Measurements from ENCODE around the gene HOXA3.

Gene HOXA3

GRCh38 chr7:27174874-27175625, 22.7 kb upstream of the HOXA3 start:
- no peak overlapping the region for H3K27ac Mint-ChIP-seq
- no peak for DNase-seq (ENCODE audit: low spot score in 2 of 2)
- H3K36me3 Mint-ChIP-seq = no peaks in the 10 kb centered on the region
- H3K9me3 Mint-ChIP-seq = no peaks in the 10 kb centered on the region
- ATAC-seq = no peak
- peak overlapping the region; percentile 63 for H3K4me3 Mint-ChIP-seq
- H3K4me1 Mint-ChIP-seq = peaks cover 29% of the 10 kb centered on the region

GRCh38 chr7:27173956-27174873, 21.8 kb upstream of the HOXA3 start, which contains the start of gene HOXA10:
HOXA10 (minus strand) TSS chr7:27174320; CDS start chr7:27174306, 14 bp downstream.
- no peak for DNase-seq (ENCODE audit: low spot score in 2 of 2)
- H3K27ac Mint-ChIP-seq = no peak within 1 kb of the TSS
- H3K4me3 Mint-ChIP-seq = peak within 1 kb of the TSS; percentile 63
- peaks cover 26% of the 10 kb centered on the region for H3K4me1 Mint-ChIP-seq
- H3K36me3 Mint-ChIP-seq = no peaks in the 10 kb centered on the region
- ATAC-seq = no peak
- H3K9me3 Mint-ChIP-seq = no peaks in the 10 kb centered on the region

- Mint-ChIP-seq H3K4me1 (peaks cover 31% of the 10 kb centered on the region), H3K4me3 (peak overlapping the region; percentile 63), H3K9me3 (no peaks in the 10 kb centered on the region), H3K36me3 (no peaks in the 10 kb centered on the region), H3K27ac (no peak overlapping the region)
- ATAC-seq (peak; percentile 81), DNase-seq (ENCODE audit: low spot score in 2 of 2) (no peak)
These were observed 21.1 kb upstream of the HOXA3 start for GRCh38 chr7:27173511-27173955.

GRCh38 chr7:27172823-27173510, 20.6 kb upstream of the HOXA3 start:
- Mint-ChIP-seq H3K36me3 (no peaks in the 10 kb centered on the region), H3K4me3 (peak overlapping the region; percentile 63), H3K9me3 (no peaks in the 10 kb centered on the region), H3K4me1 (peaks cover 34% of the 10 kb centered on the region), H3K27ac (no peak overlapping the region)
- DNase-seq (ENCODE audit: low spot score in 2 of 2) (no peak), ATAC-seq (peak; percentile 52)

GRCh38 chr7:27172315-27172774, 20.0 kb upstream of the HOXA3 start:
- no peak for ATAC-seq

GRCh38 chr7:27171637-27172314, 19.4 kb upstream of the HOXA3 start:
- DNase-seq (ENCODE audit: low spot score in 2 of 2) = no peak
- no peak for ATAC-seq
- Mint-ChIP-seq H3K4me1 (peaks cover 34% of the 10 kb centered on the region), H3K27ac (no peak overlapping the region), H3K4me3 (peak overlapping the region; percentile 63), H3K9me3 (no peaks in the 10 kb centered on the region), H3K36me3 (no peaks in the 10 kb centered on the region)

More at GRCh38 chr7:27172315-27172774, 20.0 kb upstream of the HOXA3 start:
- H3K27ac Mint-ChIP-seq = no peak overlapping the region
- H3K36me3 Mint-ChIP-seq = no peaks in the 10 kb centered on the region
- peak overlapping the region; percentile 63 for H3K4me3 Mint-ChIP-seq
- no peaks in the 10 kb centered on the region for H3K9me3 Mint-ChIP-seq
- no peak for DNase-seq (ENCODE audit: low spot score in 2 of 2)
- peaks cover 34% of the 10 kb centered on the region for H3K4me1 Mint-ChIP-seq

- no peaks in the 10 kb centered on the region for H3K36me3 Mint-ChIP-seq
- no peak for DNase-seq (ENCODE audit: low spot score in 2 of 2)
- H3K4me1 Mint-ChIP-seq = peaks cover 34% of the 10 kb centered on the region
- peak overlapping the region; percentile 63 for H3K4me3 Mint-ChIP-seq
- H3K27ac Mint-ChIP-seq = no peak overlapping the region
- ATAC-seq = no peak
- no peaks in the 10 kb centered on the region for H3K9me3 Mint-ChIP-seq
These were observed 18.9 kb upstream of the HOXA3 start for GRCh38 chr7:27171325-27171636.

GRCh38 chr7:27170426-27171324, 18.3 kb upstream of the HOXA3 start:
- H3K4me1 Mint-ChIP-seq = peaks cover 37% of the 10 kb centered on the region
- no peak for DNase-seq (ENCODE audit: low spot score in 2 of 2)
- no peak for ATAC-seq

GRCh38 chr7:27169658-27170425, 17.5 kb upstream of the HOXA3 start:
- peaks cover 6% of the 10 kb centered on the region for H3K36me3 Mint-ChIP-seq
- ATAC-seq = no peak
- no peak for DNase-seq (ENCODE audit: low spot score in 2 of 2)
- H3K4me3 Mint-ChIP-seq = no peak overlapping the region
- peaks cover 37% of the 10 kb centered on the region for H3K4me1 Mint-ChIP-seq
- H3K27ac Mint-ChIP-seq = no peak overlapping the region
- H3K9me3 Mint-ChIP-seq = no peaks in the 10 kb centered on the region

More at GRCh38 chr7:27170426-27171324, 18.3 kb upstream of the HOXA3 start:
- peaks cover 4% of the 10 kb centered on the region for H3K36me3 Mint-ChIP-seq
- H3K4me3 Mint-ChIP-seq = no peak overlapping the region
- H3K9me3 Mint-ChIP-seq = no peaks in the 10 kb centered on the region
- no peak overlapping the region for H3K27ac Mint-ChIP-seq

- H3K4me1 Mint-ChIP-seq = peaks cover 47% of the 10 kb centered on the region
- ATAC-seq (no peak), DNase-seq (ENCODE audit: low spot score in 2 of 2) (no peak)
- no peak overlapping the region for H3K4me3 Mint-ChIP-seq
- peak overlapping the region; percentile 13 for H3K27ac Mint-ChIP-seq
- peaks cover 6% of the 10 kb centered on the region for H3K36me3 Mint-ChIP-seq
- no peaks in the 10 kb centered on the region for H3K9me3 Mint-ChIP-seq
These were observed 16.0 kb upstream of the HOXA3 start for GRCh38 chr7:27168265-27168947.

GRCh38 chr7:27167916-27168264, 15.5 kb upstream of the HOXA3 start:
- Mint-ChIP-seq H3K27ac (no peak overlapping the region), H3K4me3 (no peak overlapping the region), H3K4me1 (peaks cover 47% of the 10 kb centered on the region), H3K9me3 (no peaks in the 10 kb centered on the region), H3K36me3 (peaks cover 6% of the 10 kb centered on the region)
- no peak for ATAC-seq
- DNase-seq (ENCODE audit: low spot score in 2 of 2) = no peak

- peaks cover 6% of the 10 kb centered on the region for H3K36me3 Mint-ChIP-seq
- H3K4me3 Mint-ChIP-seq = peak overlapping the region; percentile 42
- H3K9me3 Mint-ChIP-seq = no peaks in the 10 kb centered on the region
- DNase-seq (ENCODE audit: low spot score in 2 of 2) (no peak), ATAC-seq (no peak)
- H3K27ac Mint-ChIP-seq = peak overlapping the region; percentile 30
- peaks cover 39% of the 10 kb centered on the region for H3K4me1 Mint-ChIP-seq
These were observed 14.4 kb upstream of the HOXA3 start for GRCh38 chr7:27166531-27167505.

All from stimulated activated effector memory CD8-positive, alpha-beta T cell treated with anti-CD3 and anti-CD28 coated beads, Interleukin-12 subunit alpha, Interleukin-12 subunit beta, amount 100 ng/mL, for 72 hours (primary cell).